H9 (cell line): Measurements from ENCODE around the gene LRRC63. TPM values are rescaled to one million over a fixed set of nuclear protein-coding genes. Genes with fewer than 3 reads are reported as not detected.

Experiments
- DNase-seq: peaks from one replicate; pipeline ENCODE4 v3.0.0-alpha.2; 2017
- H2AFZ ChIP-seq: one replicate; pipeline ENCODE4 v1.6.1; 2013; ENCODE audit warnings: mild to moderate bottlenecking, low read length, control low read depth, moderate library complexity
- H2AK5ac ChIP-seq: 2 replicates; pipeline ENCODE4 v1.6.1; 2013; ENCODE audit warnings: low read length, control low read depth, mixed read lengths; ENCODE audit not compliant: insufficient read length
- H2BK120ac ChIP-seq: one replicate; pipeline ENCODE4 v1.6.1; 2013; ENCODE audit warnings: low read depth, mild to moderate bottlenecking, low read length, control low read depth, inconsistent platforms; ENCODE audit not compliant: poor library complexity, severe bottlenecking
- H2BK12ac ChIP-seq: 2 replicates; pipeline ENCODE4 v1.6.1; 2013; ENCODE audit warnings: low read length, control low read depth, mixed read lengths, low read depth; ENCODE audit not compliant: insufficient read length
- H2BK15ac ChIP-seq: 2 replicates; pipeline ENCODE4 v1.6.1; 2013; ENCODE audit warnings: low read depth, low read length, control low read depth
- H2BK20ac ChIP-seq: one replicate; pipeline ENCODE4 v1.6.1; 2013; ENCODE audit warnings: low read depth, mild to moderate bottlenecking, low read length, control low read depth, inconsistent platforms; ENCODE audit not compliant: poor library complexity, severe bottlenecking
- H2BK5ac ChIP-seq: 2 replicates; pipeline ENCODE4 v1.6.1; 2013; ENCODE audit warnings: low read length, control low read depth, mixed read lengths; ENCODE audit not compliant: insufficient read length
- H3K14ac ChIP-seq: 2 replicates; pipeline ENCODE4 v1.6.1; 2013; ENCODE audit warnings: low read length, control low read depth; ENCODE audit not compliant: insufficient read depth
- H3K18ac ChIP-seq: 2 replicates; pipeline ENCODE4 v1.6.1; 2013; ENCODE audit warnings: low read depth, mild to moderate bottlenecking, mixed read lengths, low read length, control low read depth; ENCODE audit not compliant: insufficient read length
- H3K23ac ChIP-seq: 2 replicates; pipeline ENCODE4 v1.6.1; 2013; ENCODE audit warnings: low read length, control low read depth, mixed read lengths, low read depth; ENCODE audit not compliant: insufficient read length
- H3K23me2 ChIP-seq: 2 replicates; pipeline ENCODE4 v1.6.1; 2013; ENCODE audit warnings: low read depth, mild to moderate bottlenecking, mixed read lengths, low read length, control low read depth; ENCODE audit not compliant: insufficient read length, poor library complexity, severe bottlenecking
- H3K27ac ChIP-seq: 2 replicates; pipeline ENCODE4 v1.5.1; 2013; ENCODE audit warnings: low read length, control low read depth, mixed read lengths, low read depth; ENCODE audit not compliant: insufficient read length
- H3K27me3 ChIP-seq: 2 replicates; pipeline ENCODE4 v1.6.1; 2013; ENCODE audit warnings: low read length, control low read depth, inconsistent platforms; ENCODE audit not compliant: insufficient read depth
- H3K4ac ChIP-seq: 2 replicates; pipeline ENCODE4 v1.6.1; 2013; ENCODE audit warnings: low read depth, mild to moderate bottlenecking, control low read depth, inconsistent platforms, low read length, moderate library complexity
- H3K4me1 ChIP-seq: 2 replicates; pipeline ENCODE4 v1.6.1; 2013; ENCODE audit warnings: low read length, control low read depth, inconsistent platforms; ENCODE audit not compliant: insufficient read depth
- H3K4me2 ChIP-seq: 2 replicates; pipeline ENCODE4 v1.6.1; 2013; ENCODE audit warnings: low read length, control low read depth, mixed read lengths; ENCODE audit not compliant: insufficient read length, insufficient read depth
- H3K56ac ChIP-seq: 2 replicates; pipeline ENCODE4 v1.6.1; 2013; ENCODE audit warnings: low read depth, mild to moderate bottlenecking, mixed read lengths, low read length, control low read depth; ENCODE audit not compliant: insufficient read length
- H3K79me1 ChIP-seq: 2 replicates; pipeline ENCODE4 v1.6.1; 2013; ENCODE audit warnings: low read depth, mild to moderate bottlenecking, moderate library complexity, low read length, control low read depth, inconsistent platforms; ENCODE audit not compliant: insufficient read depth, poor library complexity, severe bottlenecking
- H3K79me2 ChIP-seq: 2 replicates; pipeline ENCODE4 v1.6.1; 2013; ENCODE audit warnings: low read length, control low read depth, inconsistent platforms; ENCODE audit not compliant: insufficient read depth
- H3K9ac ChIP-seq: 2 replicates; pipeline ENCODE4 v1.6.1; 2013; ENCODE audit warnings: low read length, control low read depth, mixed read lengths; ENCODE audit not compliant: insufficient read length; ENCODE audit errors: extremely low read depth
- H3K9me3 ChIP-seq: one replicate; pipeline ENCODE4 v1.6.1; 2013; ENCODE audit warnings: low read depth, low read length, inconsistent platforms; ENCODE audit not compliant: control insufficient read depth
- H3T11ph ChIP-seq: one replicate; pipeline ENCODE4 v1.6.1; 2013; ENCODE audit warnings: mild to moderate bottlenecking, low read length, control low read depth, inconsistent platforms
- H4K20me1 ChIP-seq: one replicate; pipeline ENCODE4 v1.6.1; 2013; ENCODE audit not compliant: control insufficient read depth, insufficient read length, insufficient read depth
- H4K5ac ChIP-seq: 2 replicates; pipeline ENCODE4 v1.6.1; 2013; ENCODE audit warnings: low read depth, mild to moderate bottlenecking, mixed read lengths, low read length, control low read depth; ENCODE audit not compliant: insufficient read length
- H4K8ac ChIP-seq: replicated peaks from 2 replicates; pipeline ENCODE4 v1.6.1; 2013; ENCODE audit warnings: low read length, control low read depth, mixed read lengths, low read depth; ENCODE audit not compliant: insufficient read length
- H4K91ac ChIP-seq: 2 replicates; pipeline ENCODE4 v1.6.1; 2013; ENCODE audit warnings: low read depth, mild to moderate bottlenecking, moderate library complexity, mixed read lengths, low read length, control low read depth; ENCODE audit not compliant: insufficient read length
- H3K27ac Mint-ChIP-seq, 3 experiments: 2 replicates in 2 of 3; 3 replicates in 1 of 3; pipeline ENCODE4 v1.8.0; 2020 to 2021; ENCODE audit warnings: mixed read lengths in 3 of 3, mild to moderate bottlenecking in 1 of 3, moderate library complexity in 1 of 3
- H3K27me3 Mint-ChIP-seq: 2 replicates; pipeline ENCODE4 v1.8.0; 2021; ENCODE audit warnings: low read depth, mild to moderate bottlenecking, moderate library complexity, mixed read lengths
- H3K36me3 Mint-ChIP-seq, 3 experiments: 2 replicates in 2 of 3; 3 replicates in 1 of 3; pipeline ENCODE4 v1.8.0; 2020 to 2021; ENCODE audit warnings: low read depth in 3 of 3, mixed read lengths in 3 of 3; ENCODE audit not compliant: insufficient read depth in 1 of 3
- H3K4me1 Mint-ChIP-seq, 2 experiments: 2 replicates each; pipeline ENCODE4 v1.8.0; 2020; ENCODE audit warnings: mixed read lengths in 2 of 2
- H3K4me3 Mint-ChIP-seq, 2 experiments: 2 replicates in 1 of 2; 3 replicates in 1 of 2; pipeline ENCODE4 v1.8.0; 2020 to 2021; ENCODE audit warnings: mild to moderate bottlenecking in 2 of 2, mixed read lengths in 2 of 2, moderate library complexity in 1 of 2
- H3K9me3 Mint-ChIP-seq, 2 experiments: 2 replicates in 1 of 2; 3 replicates in 1 of 2; pipeline ENCODE4 v1.8.0; 2020; ENCODE audit warnings: mild to moderate bottlenecking in 2 of 2, mixed read lengths in 2 of 2, moderate library complexity in 1 of 2
- CTCF ChIP-seq: fragments of 200-600 bp; sonication (generic); conservative IDR thresholded peaks from 3 replicates; pipeline ENCODE4 v1.8.0; 2021; ENCODE audit warnings: antibody characterized with exemption, mild to moderate bottlenecking
- WGBS: extraction: QIAGEN DNeasy Blood & Tissue Kit; methylation state at CpG from one replicate; pipeline ENCODE4 v1.1.7; 2013; ENCODE audit warnings: missing lambda C conversion rate, low lambda C conversion rate, mixed read lengths; ENCODE audit not compliant: insufficient read length; ENCODE audit errors: extremely low coverage; 5-methylcytosine and 5-hydroxymethylcytosine counted together
- total RNA-seq: library from RNA; stranded (reverse); gene quantifications from 2 replicates; pipeline ENCODE4 v1.2.1, GENCODE V29; 2021

Gene LRRC63
- total RNA-seq, 1 experiment from 2014 or later = not detected

GRCh38 chr13:46165485-46166223 is 46.1 kb upstream of the LRRC63 start:
- H2AK5ac ChIP-seq = no peak overlapping the region
- no peak overlapping the region for H2BK20ac ChIP-seq
- H3K79me1 ChIP-seq = no peaks in the 10 kb centered on the region
- no CpG with 5 or more reads among the region's 5 CpGs for WGBS
- H3K4me2 ChIP-seq = no peak overlapping the region
- no peak overlapping the region for H3K14ac ChIP-seq
- H2BK12ac ChIP-seq = no peak overlapping the region
- Mint-ChIP-seq H3K4me3 (no peak overlapping the region), H3K27ac (no peak overlapping the region; a peak in 1 of 7 replicates), H3K27me3 (peaks cover 22% of the 10 kb centered on the region), H3K4me1 (peaks cover 5 to 8% of the 10 kb centered on the region in 2 experiments), H3K36me3 (peaks cover 0 to 11% (median 2%) of the 10 kb centered on the region in 3 experiments; a peak in 3 of 7 replicates), H3K9me3 (peaks cover 12% of the 10 kb centered on the region in 2 experiments; a peak in 4 of 5 replicates)
- DNase-seq = no peak
- TF ChIP-seq CTCF = no peak
- no peaks in the 10 kb centered on the region for H3K9me3 ChIP-seq
- H2AFZ ChIP-seq = no peak overlapping the region
- H4K20me1 ChIP-seq = no peaks in the 10 kb centered on the region
- H2BK120ac ChIP-seq = no peak overlapping the region
- no peak overlapping the region for H3K4ac ChIP-seq
- H2BK5ac ChIP-seq = no peak overlapping the region
- no peak overlapping the region for H4K8ac ChIP-seq
- H3K23ac ChIP-seq = no peak overlapping the region
- H3K27me3 ChIP-seq = no peaks in the 10 kb centered on the region
- no peak overlapping the region for H4K91ac ChIP-seq
- no peak overlapping the region for H2BK15ac ChIP-seq
- no peaks in the 10 kb centered on the region for H3K23me2 ChIP-seq
- H3K18ac ChIP-seq = no peak overlapping the region
- H3K79me2 ChIP-seq = no peaks in the 10 kb centered on the region
- no peak overlapping the region for H4K5ac ChIP-seq
- no peak overlapping the region for H3K9ac ChIP-seq
- no peaks in the 10 kb centered on the region for H3K4me1 ChIP-seq
- H3K27ac ChIP-seq = no peak overlapping the region
- H3T11ph ChIP-seq = no peak overlapping the region
- no peak overlapping the region for H3K56ac ChIP-seq
